GM20431 (cell line): Measurements from ENCODE around the gene SMC5.

Experiments used
- in situ Hi-C: fragments of 300-500 bp; cut with MseI, MboI; formaldehyde crosslinking; loops from one replicate; pipeline ENCODE4 v1.15.0; 2020; ENCODE audit warnings: low sequenced_read_pairs; ENCODE audit not compliant: unreplicated experiment

SMC5 gene

GRCh38 chr9:70352356-70352755, 93.6 kb downstream of the SMC5 start:
- in situ Hi-C loops: loop anchor here (25.0 kb wide), 1 partner anchor 260 kb away; no protein-coding TSS in a partner anchor

GRCh38 chr9:70352802-70353201, 94.0 kb downstream of the SMC5 start:
- in situ Hi-C loops: loop anchor here (25.0 kb wide), 1 partner anchor 259 kb away; no protein-coding TSS in a partner anchor

- in situ Hi-C loops: loop anchor here (25.0 kb wide), 1 partner anchor 256 kb away; no protein-coding TSS in a partner anchor
Observed at GRCh38 chr9:70355801-70356200, 97.0 kb downstream of the SMC5 start.

GRCh38 chr9:70362952-70363351, 104.2 kb downstream of the SMC5 start:
- in situ Hi-C loops: loop anchor here (25.0 kb wide), 1 partner anchor 249 kb away; no protein-coding TSS in a partner anchor

- in situ Hi-C loops: loop anchor here (25.0 kb wide), 1 partner anchor 249 kb away; no protein-coding TSS in a partner anchor
Observed at GRCh38 chr9:70363760-70364159, 105.0 kb downstream of the SMC5 start.

GRCh38 chr9:70367305-70367930, 108.6 kb downstream of the SMC5 start:
- in situ Hi-C loops: loop anchor here (25.0 kb wide), 1 partner anchor 245 kb away; no protein-coding TSS in a partner anchor

GRCh38 chr9:70374962-70375618, 116.3 kb downstream of the SMC5 start:
- in situ Hi-C loops: loop anchor here (25.0 kb wide), 1 partner anchor 237 kb away; no protein-coding TSS in a partner anchor

GRCh38 chr9:70382046-70382708, 123.4 kb downstream of the SMC5 start:
- in situ Hi-C loops: no loop called here

GRCh38 chr9:70382709-70383605, 124.2 kb downstream of the SMC5 start:
- in situ Hi-C loops: no loop called here

GRCh38 chr9:70385426-70385825, 126.6 kb downstream of the SMC5 start:
- in situ Hi-C loops: no loop called here

- in situ Hi-C loops: no loop called here
Observed at GRCh38 chr9:70387663-70388062, 128.9 kb downstream of the SMC5 start.

GRCh38 chr9:70389188-70389587, 130.4 kb downstream of the SMC5 start:
- in situ Hi-C loops: no loop called here

- in situ Hi-C loops: no loop called here
Observed at GRCh38 chr9:70389621-70390266, 131.0 kb downstream of the SMC5 start.

- in situ Hi-C loops: no loop called here
Observed at GRCh38 chr9:70390933-70391341, 132.2 kb downstream of the SMC5 start.

GRCh38 chr9:70392189-70392588, 133.4 kb downstream of the SMC5 start:
- in situ Hi-C loops: no loop called here

GRCh38 chr9:70392850-70393249, 134.1 kb downstream of the SMC5 start:
- in situ Hi-C loops: no loop called here

GRCh38 chr9:70395652-70396051, 136.9 kb downstream of the SMC5 start:
- in situ Hi-C loops: no loop called here

- in situ Hi-C loops: no loop called here
Observed at GRCh38 chr9:70398145-70398556, 139.4 kb downstream of the SMC5 start.

GRCh38 chr9:70399141-70399540, 140.4 kb downstream of the SMC5 start:
- in situ Hi-C loops: no loop called here
